Measurements from ENCODE around the gene FARS2.

The FARS2 gene

DNA sequence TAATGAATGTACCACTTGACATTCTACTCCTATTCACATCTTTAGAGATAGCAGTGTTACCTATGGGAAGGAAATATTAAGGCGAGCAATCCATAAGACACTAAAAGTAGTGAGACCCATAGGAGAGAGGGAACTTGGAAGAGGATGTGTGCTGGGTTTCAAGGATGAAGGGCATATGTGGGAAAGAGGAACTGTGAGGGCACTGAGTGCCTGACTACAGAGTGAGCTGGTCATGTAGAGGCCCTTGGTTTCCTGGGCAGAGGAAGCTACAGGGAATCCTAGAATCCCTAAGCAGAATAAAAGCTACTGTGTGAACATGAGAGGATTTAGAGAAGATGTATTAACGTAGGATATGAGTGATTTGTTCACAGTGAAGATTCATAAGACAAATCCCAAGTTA lies 262.8 kb downstream of the FARS2 start:
- in situ Hi-C loops (cut with MboI; ENCODE audit: low sequenced_read_pairs), result no loop called here

DNA sequence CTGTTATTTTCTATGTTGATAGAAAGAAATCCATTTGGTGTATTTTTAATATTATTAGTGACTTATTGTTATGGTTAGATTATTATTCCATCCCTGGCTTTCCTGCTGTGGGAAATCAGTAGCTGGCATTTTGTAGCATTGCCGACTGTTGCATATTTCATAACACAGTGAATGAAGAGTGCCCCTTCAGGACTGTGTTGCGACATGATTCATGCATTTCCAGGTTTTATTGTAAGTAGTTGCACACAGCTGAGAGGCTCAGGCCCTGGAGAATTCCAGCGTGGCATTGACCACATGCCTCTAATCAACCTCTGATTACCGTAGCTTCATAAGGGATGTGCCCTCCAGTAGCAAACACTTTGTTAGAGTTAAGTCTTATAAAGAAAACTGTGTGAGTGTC lies 263.9 kb downstream of the FARS2 start:
- in situ Hi-C loops (cut with MboI; ENCODE audit: low sequenced_read_pairs), result no loop called here

DNA sequence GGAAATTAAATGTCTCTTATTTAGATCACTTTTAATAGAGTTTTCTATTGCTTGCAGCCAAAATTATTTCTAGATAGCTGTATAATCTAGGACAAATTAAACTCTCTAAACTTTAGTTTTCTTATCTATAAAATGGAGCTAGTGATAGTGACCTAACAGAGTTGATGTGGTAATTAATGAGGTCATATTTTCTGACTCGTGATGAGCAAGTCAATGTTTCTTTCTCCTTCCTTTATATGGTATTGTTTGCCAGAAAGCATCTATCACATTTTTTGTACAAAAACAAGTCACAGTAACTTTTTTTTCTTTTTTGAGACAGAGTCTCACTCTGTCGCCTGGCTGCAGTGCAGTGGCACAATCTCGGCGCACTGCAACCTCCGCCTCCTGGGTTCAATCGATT lies 267.7 kb downstream of the FARS2 start:
- in situ Hi-C loops (cut with MboI; ENCODE audit: low sequenced_read_pairs), result no loop called here

DNA sequence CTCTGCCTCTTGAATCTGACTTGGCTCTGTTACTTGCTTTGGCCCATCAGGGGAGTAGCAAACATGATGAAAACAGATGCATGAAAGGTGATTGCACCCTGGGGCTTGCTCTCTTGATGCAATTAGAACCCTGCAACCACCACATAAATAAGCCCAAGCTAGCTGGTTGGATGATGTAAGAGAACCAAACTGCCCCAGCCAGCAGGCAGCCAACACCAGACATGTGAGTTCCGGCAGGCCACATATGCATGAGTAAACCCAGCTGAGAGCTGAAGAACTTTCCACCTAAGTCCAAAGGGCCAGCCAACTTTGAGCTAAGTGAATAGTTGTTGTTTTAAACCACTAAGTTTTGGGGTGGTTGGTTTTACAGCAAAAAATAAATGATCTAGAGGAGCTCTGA lies 268.4 kb downstream of the FARS2 start:
- in situ Hi-C loops (cut with MboI; ENCODE audit: low sequenced_read_pairs), result no loop called here

DNA sequence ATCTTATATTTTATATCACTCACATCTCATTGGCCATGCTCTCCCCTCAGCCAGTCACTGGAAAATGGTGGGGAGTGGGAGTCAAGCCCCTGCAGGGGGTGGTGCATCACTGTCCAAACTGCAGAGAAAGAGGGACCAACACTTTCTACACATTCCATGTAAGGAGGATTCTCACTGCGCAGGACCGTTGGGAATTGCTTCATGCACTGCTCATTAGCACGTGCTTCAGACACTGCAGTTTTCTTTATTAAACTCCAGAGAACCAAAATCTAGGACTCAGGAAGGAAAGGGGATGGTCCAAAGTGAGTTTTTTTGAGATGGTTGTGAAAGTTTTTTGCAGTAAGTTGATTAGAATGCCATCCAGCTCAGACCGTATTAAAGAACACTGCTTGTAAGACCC lies 269.8 kb downstream of the FARS2 start:
- in situ Hi-C loops (cut with MboI; ENCODE audit: low sequenced_read_pairs), result no loop called here

DNA sequence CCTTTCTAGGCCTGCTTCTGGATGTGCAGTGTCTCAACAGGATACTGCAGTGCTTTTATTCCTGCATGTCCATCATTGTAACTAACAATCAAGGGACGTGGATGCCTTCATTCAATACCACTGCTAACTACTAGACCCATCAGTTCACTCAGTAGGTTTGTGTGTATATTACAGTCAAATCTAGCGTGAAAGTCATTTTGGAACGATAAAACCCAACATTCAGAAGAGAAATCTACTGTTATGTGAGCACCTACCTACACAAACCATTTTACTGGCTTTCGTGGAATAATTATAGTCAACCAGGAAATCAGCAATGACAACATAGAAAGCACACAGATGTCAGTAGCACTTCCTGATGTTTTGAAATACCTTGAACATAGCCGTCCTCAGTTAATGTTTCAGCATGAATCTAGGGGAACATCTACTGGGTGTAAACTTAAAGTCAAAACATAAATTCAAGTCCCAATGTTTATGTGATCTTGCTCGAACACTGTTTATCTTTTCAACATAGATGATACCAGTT lies 270.6 kb downstream of the FARS2 start:
- in situ Hi-C loops (cut with MboI; ENCODE audit: low sequenced_read_pairs), result no loop called here

DNA sequence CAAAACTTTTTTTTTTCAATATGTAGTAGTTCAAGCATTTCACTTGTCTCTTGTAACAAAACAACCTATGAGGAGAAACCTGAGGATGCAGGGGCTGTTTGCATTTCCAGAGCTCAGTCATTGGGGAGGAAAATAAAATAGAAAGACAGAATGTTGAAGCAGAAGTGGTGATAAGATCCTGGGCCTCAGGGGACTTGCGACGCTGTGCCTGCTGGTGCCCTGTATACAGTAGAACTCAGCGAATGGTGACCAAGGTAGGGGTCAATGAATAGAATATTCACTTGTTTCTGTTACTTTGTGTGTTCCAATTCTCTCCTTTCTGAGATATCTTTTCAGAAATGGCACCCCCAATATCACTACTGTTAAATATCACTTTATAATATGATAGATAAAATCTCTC lies 271.6 kb downstream of the FARS2 start:
- in situ Hi-C loops (cut with MboI; ENCODE audit: low sequenced_read_pairs), result no loop called here

DNA sequence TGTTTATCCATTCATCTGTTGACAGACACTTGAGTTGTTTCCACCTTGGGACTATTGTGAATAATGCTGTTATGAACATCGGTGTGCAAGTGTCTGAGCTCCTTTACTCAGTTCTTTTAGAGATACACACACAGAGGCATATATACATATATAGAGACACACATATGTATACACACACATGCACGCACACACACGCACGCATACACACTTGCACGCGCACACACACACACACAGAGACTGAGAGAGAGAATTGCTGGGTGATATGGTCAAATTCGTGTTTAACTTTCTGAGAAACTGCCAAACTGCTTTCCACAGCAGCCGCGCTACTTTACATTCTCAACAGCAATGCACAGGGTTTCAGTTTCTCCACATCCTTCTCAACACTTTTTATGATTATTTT lies 273.3 kb downstream of the FARS2 start:
- in situ Hi-C loops (cut with MboI; ENCODE audit: low sequenced_read_pairs), result no loop called here

DNA sequence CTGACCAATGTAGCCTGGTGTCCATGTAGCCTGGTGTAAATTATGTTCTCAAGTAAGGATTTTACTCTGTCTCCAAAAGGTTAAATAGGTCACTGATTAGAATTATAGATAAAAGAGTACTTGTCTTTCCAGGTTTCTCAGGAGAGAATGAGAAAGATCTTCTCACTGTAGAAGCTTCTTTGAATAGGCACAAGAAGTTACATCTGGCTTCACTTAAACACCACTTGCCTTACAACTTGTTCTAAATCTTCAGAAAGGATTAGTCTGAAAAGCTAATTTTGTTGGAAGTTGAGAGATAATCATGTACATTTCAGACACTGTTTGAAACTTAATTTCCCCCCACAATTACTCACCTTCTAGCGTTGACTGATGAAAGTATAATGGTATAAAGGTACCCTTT lies 275.3 kb downstream of the FARS2 start:
- in situ Hi-C loops (cut with MboI; ENCODE audit: low sequenced_read_pairs), result no loop called here

DNA sequence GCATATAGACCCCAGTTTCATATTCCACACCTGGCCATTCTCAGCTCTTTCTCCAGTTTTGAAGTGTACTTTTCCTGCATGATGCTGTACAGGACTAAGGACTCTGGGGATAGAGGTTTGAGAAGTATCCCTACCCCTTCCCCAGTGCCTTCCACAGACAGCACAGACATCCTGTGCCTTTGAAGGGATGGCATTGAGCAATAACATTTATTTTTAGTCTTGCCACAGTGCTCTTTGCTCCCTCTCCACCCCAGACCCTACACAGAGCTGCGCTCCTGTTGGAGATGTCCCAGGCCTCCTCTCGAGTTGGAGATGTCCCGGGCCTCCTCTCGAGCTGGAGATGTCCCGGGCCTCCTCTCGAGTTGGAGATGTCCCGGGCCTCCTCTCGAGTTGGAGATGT lies 275.8 kb downstream of the FARS2 start:
- in situ Hi-C loops (cut with MboI; ENCODE audit: low sequenced_read_pairs), result no loop called here

DNA sequence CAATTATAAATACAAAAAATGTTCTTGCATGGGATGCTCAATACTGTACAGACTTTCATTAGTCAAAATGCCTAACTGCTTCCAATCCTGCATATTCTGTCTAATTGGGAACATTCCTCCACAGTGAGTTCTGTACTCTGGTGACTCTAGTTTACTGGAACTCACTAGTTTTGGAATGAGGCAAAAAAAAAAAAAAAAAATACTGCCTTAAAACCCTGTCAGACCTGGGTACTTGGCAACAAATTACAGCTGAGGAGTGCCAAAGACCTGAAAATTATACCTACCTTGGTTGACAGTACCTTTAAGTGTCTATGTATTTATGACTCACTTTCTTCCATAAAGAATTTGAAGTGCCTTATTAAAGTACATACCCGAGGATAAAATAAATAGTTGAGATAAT lies 276.7 kb downstream of the FARS2 start:
- in situ Hi-C loops (cut with MboI; ENCODE audit: low sequenced_read_pairs), result no loop called here

DNA sequence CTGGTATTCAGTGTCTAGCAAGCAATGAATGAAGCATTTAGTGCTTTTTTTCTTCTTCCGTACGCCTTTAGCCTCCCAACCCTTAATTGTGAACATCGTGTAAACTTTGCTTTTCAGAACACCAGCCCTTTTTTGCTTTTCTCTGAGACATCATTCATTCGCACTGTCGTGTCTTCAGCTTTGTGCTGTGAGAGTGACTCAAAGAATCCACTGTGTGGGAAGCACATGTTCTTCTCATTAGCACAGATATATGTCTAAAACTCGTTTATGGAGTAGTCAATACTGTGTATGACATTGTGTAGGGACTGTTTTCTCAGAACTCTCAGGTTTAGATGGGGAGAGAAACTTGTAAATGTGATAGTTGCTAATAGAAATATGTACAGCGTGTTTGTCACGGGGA lies 279.1 kb downstream of the FARS2 start:
- in situ Hi-C loops (cut with MboI; ENCODE audit: low sequenced_read_pairs), result no loop called here

DNA sequence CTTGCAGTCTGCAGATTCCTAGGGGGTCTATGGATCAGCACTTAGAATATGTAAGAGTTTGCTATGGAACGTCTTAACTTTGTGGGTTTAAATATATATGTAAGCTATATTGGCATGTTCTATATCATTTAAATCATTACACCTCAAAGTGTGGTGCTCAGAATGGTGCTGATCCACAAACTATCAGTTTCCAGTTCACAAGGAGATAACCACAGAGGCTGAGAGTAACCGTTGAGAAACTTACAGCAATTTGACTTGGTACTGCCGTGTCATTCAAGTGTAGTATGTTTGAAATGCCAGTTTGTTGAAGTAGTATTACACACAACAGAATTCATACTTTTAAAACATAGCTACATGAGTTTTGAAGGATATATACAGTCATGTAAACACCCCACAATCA lies 279.7 kb downstream of the FARS2 start:
- in situ Hi-C loops (cut with MboI; ENCODE audit: low sequenced_read_pairs), result no loop called here

DNA sequence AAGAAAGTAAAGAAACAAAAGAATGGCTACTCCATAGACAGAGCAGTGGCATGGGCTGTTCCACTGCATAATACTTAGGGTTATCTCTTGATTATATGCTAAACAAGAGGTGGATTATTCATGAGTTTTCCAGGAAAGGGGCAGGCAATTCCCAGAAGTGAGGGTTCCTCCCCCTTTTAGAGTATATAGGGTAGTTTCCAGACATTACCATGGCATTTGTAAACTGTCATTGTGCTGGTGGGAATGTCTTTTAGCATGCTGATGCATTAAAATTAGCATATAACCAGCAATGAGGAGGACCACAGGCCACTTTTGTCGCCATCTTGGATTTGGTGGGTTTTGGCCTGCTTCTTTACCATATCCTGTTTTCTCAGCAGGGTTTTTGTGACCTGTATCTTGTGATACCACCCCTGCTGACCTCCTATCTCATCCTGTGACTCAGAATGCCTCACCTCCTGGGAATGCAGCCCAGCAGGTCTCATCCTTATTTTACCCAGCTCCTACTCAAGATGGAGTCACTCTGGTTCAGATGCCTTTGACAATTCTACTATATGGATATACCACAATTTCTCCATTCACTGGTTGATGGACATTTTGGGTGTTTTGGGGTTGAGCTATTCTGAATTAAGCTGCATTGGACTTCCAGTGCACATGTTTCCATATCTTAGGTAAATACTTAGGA lies 280.6 kb downstream of the FARS2 start:
- in situ Hi-C loops (cut with MboI; ENCODE audit: low sequenced_read_pairs), result no loop called here

DNA sequence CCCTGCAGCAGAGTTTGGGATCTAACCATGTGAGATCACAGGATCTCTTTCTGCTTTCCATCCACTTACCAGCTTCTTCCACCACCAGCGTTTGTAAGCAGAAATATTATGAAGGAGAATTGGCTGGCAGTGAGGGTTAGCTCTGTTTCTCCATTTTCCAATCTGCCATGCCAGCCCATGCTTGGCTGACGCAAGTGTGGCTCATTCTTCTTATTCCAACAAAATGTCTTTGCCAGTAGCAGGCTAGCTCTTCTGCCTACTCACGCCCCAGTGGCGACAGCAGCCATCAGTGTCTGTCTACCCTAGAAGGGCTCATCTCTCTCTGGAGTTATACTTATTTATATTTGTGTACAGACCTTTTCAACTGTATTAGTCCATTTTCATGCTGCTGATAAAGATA lies 286.2 kb downstream of the FARS2 start:
- in situ Hi-C loops (cut with MboI; ENCODE audit: low sequenced_read_pairs), result no loop called here

DNA sequence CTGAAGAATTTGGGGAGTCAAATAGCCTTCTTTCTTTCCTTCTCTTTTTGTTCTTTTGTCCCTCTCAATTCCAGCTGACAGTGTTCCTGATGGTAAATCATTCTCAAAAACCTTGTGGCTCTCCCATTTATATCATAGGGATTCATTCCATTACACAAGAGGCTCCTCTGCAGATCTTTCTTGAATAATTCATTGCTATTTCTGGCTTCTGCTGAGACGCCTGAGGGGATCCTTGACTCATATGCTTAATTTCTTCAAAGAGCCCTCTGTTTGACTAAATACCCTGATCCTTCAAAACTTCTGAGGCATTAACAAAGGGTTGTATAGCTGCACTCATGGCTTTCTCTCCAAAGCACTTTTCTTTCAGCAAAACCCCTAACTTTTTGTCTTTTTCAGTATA lies 289.3 kb downstream of the FARS2 start:
- in situ Hi-C loops (cut with MboI; ENCODE audit: low sequenced_read_pairs), result no loop called here

DNA sequence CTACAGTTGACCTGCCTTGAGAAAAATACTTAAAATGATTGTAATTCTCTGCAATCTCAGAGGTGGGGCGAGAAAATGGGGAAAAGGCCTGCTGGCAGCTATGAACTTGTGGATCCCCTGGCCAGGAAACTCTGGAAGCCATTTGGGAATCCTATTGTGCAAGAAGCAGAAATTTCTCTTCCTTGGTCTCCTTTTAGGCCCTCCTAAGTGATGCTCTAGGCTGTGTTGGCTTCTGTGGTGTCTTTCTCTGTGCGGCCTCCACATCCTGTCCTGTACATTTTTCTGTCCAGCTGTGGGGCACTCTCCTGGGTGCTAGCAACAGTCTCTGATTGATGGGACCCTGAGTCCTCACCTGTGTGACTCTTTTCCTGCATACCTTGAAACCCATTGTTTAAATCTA lies 290.9 kb downstream of the FARS2 start:
- in situ Hi-C loops (cut with MboI; ENCODE audit: low sequenced_read_pairs), result no loop called here

DNA sequence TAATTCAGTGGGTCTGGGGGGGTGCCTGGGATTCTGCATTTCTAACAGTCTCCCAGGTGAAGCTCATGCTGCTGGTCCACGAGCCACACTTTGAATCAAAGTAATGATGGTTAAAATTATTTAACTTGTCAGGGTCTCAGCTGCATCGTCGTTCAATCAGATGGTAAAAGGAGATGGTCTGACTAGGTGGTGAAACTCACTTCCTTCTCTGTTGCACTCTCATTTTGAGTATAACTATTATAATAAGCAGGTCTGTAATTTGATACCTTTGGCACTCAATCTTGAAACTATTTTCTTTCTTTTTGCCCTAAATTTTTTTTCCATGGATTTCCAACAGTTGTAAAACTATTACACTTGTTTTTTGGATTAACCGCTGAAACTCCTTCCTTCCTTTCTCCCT lies 292.5 kb downstream of the FARS2 start:
- in situ Hi-C loops (cut with MboI; ENCODE audit: low sequenced_read_pairs), result no loop called here

DNA sequence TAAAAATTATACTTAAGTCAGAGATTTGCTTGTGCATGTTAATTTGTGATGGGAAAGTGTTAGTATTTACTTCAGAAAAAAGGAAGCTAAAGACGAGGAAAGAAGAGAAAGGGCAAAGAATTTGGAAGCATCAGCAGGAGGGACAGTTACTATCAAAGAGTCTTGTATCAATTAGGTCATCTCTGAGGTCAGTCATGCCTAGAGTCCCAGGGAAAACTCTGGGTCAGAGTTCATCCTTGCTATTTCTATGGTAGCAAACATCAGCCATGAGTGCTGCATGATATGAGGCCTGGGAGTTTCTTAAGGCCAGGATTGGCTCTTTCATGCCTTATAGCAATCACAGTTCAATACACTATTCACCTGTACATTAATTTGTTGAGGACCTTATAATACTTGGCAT lies 292.9 kb downstream of the FARS2 start:
- in situ Hi-C loops (cut with MboI; ENCODE audit: low sequenced_read_pairs), result no loop called here

DNA sequence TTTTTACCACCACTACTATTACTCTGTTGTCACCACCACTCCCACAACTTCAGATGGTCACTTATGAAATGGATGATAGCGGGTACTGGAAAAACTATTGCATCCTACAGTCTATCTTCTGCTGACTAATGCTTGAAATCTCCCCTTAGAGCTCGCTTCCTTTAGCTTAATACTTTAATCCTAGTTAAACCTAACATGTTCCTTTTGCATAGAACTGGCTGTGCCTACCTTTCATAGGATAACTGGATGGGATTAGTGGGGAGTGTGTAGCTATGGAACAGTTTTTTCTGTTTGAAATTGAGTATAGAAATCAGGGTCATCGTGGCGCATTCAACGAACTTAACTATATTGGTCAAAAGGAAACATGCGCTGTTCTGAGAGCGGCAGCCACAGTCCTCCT lies 294.7 kb downstream of the FARS2 start:
- in situ Hi-C loops (cut with MboI; ENCODE audit: low sequenced_read_pairs), result no loop called here

DNA sequence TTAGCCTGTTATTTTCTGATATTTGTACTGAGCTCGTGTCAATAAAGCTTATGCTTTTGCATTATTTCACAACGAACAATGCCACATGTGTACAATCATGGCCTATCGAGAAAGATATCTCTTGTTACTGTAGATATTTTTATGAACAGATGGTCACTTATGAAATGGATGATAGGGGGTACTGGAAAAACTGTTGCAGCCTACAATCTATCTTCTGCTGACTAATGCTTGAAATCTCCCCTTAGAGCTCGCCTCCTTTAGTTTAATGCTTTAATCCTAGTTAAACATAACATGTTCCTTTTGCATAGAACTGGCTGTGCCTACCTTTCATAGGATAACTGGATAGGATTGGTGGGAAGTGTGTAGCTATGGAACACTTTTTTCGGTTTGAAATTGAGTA lies 296.2 kb downstream of the FARS2 start:
- in situ Hi-C loops (cut with MboI; ENCODE audit: low sequenced_read_pairs), result no loop called here

DNA sequence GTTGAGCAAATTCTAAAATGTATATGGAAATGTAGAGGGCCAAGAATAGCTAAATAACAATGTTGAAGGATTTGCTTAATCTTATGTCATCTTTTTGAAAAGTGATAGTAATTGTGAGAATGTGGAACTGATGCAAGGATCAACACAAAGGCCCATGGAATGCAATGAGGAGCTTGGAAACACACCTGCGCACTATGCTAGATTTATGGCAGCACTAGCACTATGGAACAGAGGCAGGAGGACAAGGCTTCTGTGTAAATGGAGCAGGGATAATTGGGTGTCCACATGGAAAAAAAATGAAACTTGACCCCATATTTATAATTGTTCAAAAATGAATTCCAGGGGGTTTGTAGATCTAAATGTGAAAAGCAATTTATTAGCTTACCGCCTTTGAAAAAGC lies 298.3 kb downstream of the FARS2 start:
- in situ Hi-C loops (cut with MboI; ENCODE audit: low sequenced_read_pairs), result no loop called here

DNA sequence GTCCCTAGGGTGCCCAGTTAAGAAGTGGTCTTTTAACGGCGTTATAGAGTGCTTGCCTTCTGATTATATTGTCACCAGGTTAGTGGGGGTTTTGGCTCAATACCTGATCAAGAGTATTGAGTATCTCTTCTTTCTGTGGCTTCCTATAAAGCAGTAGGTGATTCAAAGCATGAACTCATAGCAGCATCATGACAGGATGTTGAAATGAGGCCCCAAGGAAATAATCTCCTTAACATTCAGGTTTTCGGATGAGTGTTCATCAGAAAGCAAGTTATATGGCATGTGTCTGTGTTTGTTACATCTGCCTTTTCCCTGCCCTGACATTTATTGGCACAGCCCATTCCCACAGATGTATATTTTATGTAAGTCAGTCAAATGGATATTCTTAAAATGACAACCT lies 301.0 kb downstream of the FARS2 start:
- in situ Hi-C loops (cut with MboI; ENCODE audit: low sequenced_read_pairs), result no loop called here

Measured in HL-60/S4 treated with phorbol 12-myristate 13-acetate at 8.2 ng/mL for 4 days and 3 days (cell line).